Duodenal mucosa (tissue), 2 donors: ENCODE data around the gene ROBO2.

Source experiments
- H3K27ac ChIP-seq: one replicate; pipeline ENCODE4 v1.7.0; 2013; ENCODE audit warnings: low read depth, low read length
- H3K27me3 ChIP-seq, 2 donors: one replicate each; pipeline ENCODE4 v1.7.0; 2013; ENCODE audit warnings: low read length in 2 of 2, control low read depth in 1 of 2; ENCODE audit not compliant: insufficient read depth in 2 of 2, control insufficient read depth in 1 of 2
- H3K36me3 ChIP-seq, 2 donors: one replicate each; pipeline ENCODE4 v1.7.0; 2013; ENCODE audit warnings: low read length in 2 of 2, control low read depth in 1 of 2; ENCODE audit not compliant: insufficient read depth in 2 of 2, control insufficient read depth in 1 of 2
- H3K4me1 ChIP-seq, 2 donors: one replicate each; pipeline ENCODE4 v1.7.0; 2013; ENCODE audit warnings: low read length in 2 of 2, control low read depth in 1 of 2; ENCODE audit not compliant: insufficient read depth in 2 of 2, control insufficient read depth in 1 of 2
- H3K4me3 ChIP-seq, 2 donors: one replicate each; pipeline ENCODE4 v1.7.0; 2013; ENCODE audit warnings: low read length in 2 of 2, low read depth in 1 of 2
- H3K9ac ChIP-seq, 2 donors: one replicate each; pipeline ENCODE4 v1.7.0; 2013; ENCODE audit warnings: low read length in 2 of 2, low read depth in 1 of 2
- H3K9me3 ChIP-seq, 2 donors: one replicate each; pipeline ENCODE4 v1.7.0; 2013; ENCODE audit warnings: low read length in 2 of 2, control low read depth in 1 of 2; ENCODE audit not compliant: control insufficient read depth in 1 of 2

The ROBO2 gene

GRCh38 chr3:77071364-77071763 lies 31.5 kb downstream of the ROBO2 start:
- Histone ChIP-seq H3K36me3 (no peaks in the 10 kb centered on the region), H3K9me3 (no peaks in the 10 kb centered on the region), H3K4me3 (no peak overlapping the region), H3K9ac (no peak overlapping the region), H3K27me3 (no peaks in the 10 kb centered on the region), H3K4me1 (no peaks in the 10 kb centered on the region), H3K27ac (no peak overlapping the region)

- no peak overlapping the region for H3K27ac ChIP-seq
- no peak overlapping the region for H3K9ac ChIP-seq
- H3K4me3 ChIP-seq = no peak overlapping the region
- no peaks in the 10 kb centered on the region for H3K36me3 ChIP-seq
- no peaks in the 10 kb centered on the region for H3K27me3 ChIP-seq
- no peaks in the 10 kb centered on the region for H3K9me3 ChIP-seq
- H3K4me1 ChIP-seq = no peaks in the 10 kb centered on the region
These were observed 31.9 kb downstream of the ROBO2 start for GRCh38 chr3:77071809-77072208.

GRCh38 chr3:77072232-77072631 lies 32.3 kb downstream of the ROBO2 start:
- no peaks in the 10 kb centered on the region for H3K36me3 ChIP-seq
- H3K4me3 ChIP-seq = no peak overlapping the region
- H3K27ac ChIP-seq = no peak overlapping the region
- H3K4me1 ChIP-seq = no peaks in the 10 kb centered on the region
- H3K9ac ChIP-seq = no peak overlapping the region
- H3K27me3 ChIP-seq = no peaks in the 10 kb centered on the region
- no peaks in the 10 kb centered on the region for H3K9me3 ChIP-seq

GRCh38 chr3:77078279-77078678 lies 38.4 kb downstream of the ROBO2 start:
- Histone ChIP-seq H3K9me3 (no peaks in the 10 kb centered on the region), H3K4me3 (no peak overlapping the region), H3K9ac (no peak overlapping the region), H3K36me3 (no peaks in the 10 kb centered on the region), H3K27ac (no peak overlapping the region), H3K4me1 (peaks cover 11 to 15% of the 10 kb centered on the region in 2 donors), H3K27me3 (no peaks in the 10 kb centered on the region)

- Histone ChIP-seq H3K4me3 (no peak overlapping the region), H3K9me3 (no peaks in the 10 kb centered on the region), H3K27me3 (no peaks in the 10 kb centered on the region), H3K4me1 (peaks cover 11 to 15% of the 10 kb centered on the region in 2 donors), H3K27ac (no peak overlapping the region), H3K9ac (no peak overlapping the region), H3K36me3 (no peaks in the 10 kb centered on the region)
These were observed 40.2 kb downstream of the ROBO2 start for GRCh38 chr3:77079988-77080610.

- no peak overlapping the region for H3K9ac ChIP-seq
- no peaks in the 10 kb centered on the region for H3K27me3 ChIP-seq
- no peaks in the 10 kb centered on the region for H3K36me3 ChIP-seq
- peaks cover 11 to 15% of the 10 kb centered on the region in 2 donors for H3K4me1 ChIP-seq
- H3K4me3 ChIP-seq = no peak overlapping the region
- no peak overlapping the region for H3K27ac ChIP-seq
- no peaks in the 10 kb centered on the region for H3K9me3 ChIP-seq
These were observed 41.4 kb downstream of the ROBO2 start for GRCh38 chr3:77081240-77081661.

- H3K4me1 ChIP-seq = peaks cover 11 to 15% of the 10 kb centered on the region in 2 donors
- no peak overlapping the region for H3K4me3 ChIP-seq
- H3K9me3 ChIP-seq = no peaks in the 10 kb centered on the region
These were observed 44.6 kb downstream of the ROBO2 start for GRCh38 chr3:77084511-77084910.

GRCh38 chr3:77086408-77086807 lies 46.5 kb downstream of the ROBO2 start:
- H3K4me1 ChIP-seq = peaks cover 9% of the 10 kb centered on the region in 2 donors
- no peaks in the 10 kb centered on the region for H3K27me3 ChIP-seq
- H3K27ac ChIP-seq = no peak overlapping the region
- H3K9ac ChIP-seq = no peak overlapping the region
- no peaks in the 10 kb centered on the region for H3K9me3 ChIP-seq
- H3K36me3 ChIP-seq = no peaks in the 10 kb centered on the region
- no peak overlapping the region for H3K4me3 ChIP-seq

More at GRCh38 chr3:77084511-77084910, 44.6 kb downstream of the ROBO2 start:
- no peaks in the 10 kb centered on the region for H3K27me3 ChIP-seq
- no peak overlapping the region for H3K27ac ChIP-seq
- H3K9ac ChIP-seq = no peak overlapping the region
- no peaks in the 10 kb centered on the region for H3K36me3 ChIP-seq

GRCh38 chr3:77091809-77092208 lies 51.9 kb downstream of the ROBO2 start:
- no peaks in the 10 kb centered on the region for H3K9me3 ChIP-seq
- H3K27ac ChIP-seq = no peak overlapping the region
- H3K27me3 ChIP-seq = no peaks in the 10 kb centered on the region
- H3K4me1 ChIP-seq = no peaks in the 10 kb centered on the region
- no peak overlapping the region for H3K9ac ChIP-seq
- no peaks in the 10 kb centered on the region for H3K36me3 ChIP-seq
- no peak overlapping the region for H3K4me3 ChIP-seq

GRCh38 chr3:77093101-77093500 lies 53.2 kb downstream of the ROBO2 start:
- Histone ChIP-seq H3K36me3 (no peaks in the 10 kb centered on the region), H3K9ac (no peak overlapping the region), H3K4me3 (no peak overlapping the region), H3K4me1 (no peaks in the 10 kb centered on the region), H3K27ac (no peak overlapping the region), H3K9me3 (no peaks in the 10 kb centered on the region), H3K27me3 (no peaks in the 10 kb centered on the region)

- no peak overlapping the region for H3K9ac ChIP-seq
- no peak overlapping the region for H3K4me3 ChIP-seq
These were observed 56.2 kb downstream of the ROBO2 start for GRCh38 chr3:77096145-77096544.

More at GRCh38 chr3:77096145-77096544, 56.2 kb downstream of the ROBO2 start:
- H3K36me3 ChIP-seq = no peaks in the 10 kb centered on the region
- H3K9me3 ChIP-seq = no peaks in the 10 kb centered on the region
- H3K27ac ChIP-seq = no peak overlapping the region
- H3K4me1 ChIP-seq = no peaks in the 10 kb centered on the region
- H3K27me3 ChIP-seq = no peaks in the 10 kb centered on the region
